Heart left ventricle (tissue), 13 donors: ENCODE results near the gene GAN.
"Not testable (repeated sequence)": the region's sequence is repeated elsewhere in the genome, so short reads cannot be mapped to it uniquely, and the experiment has no call there.

Experiments
- POLR2A ChIP-seq, 2 donors: fragments of 450-650 bp; IDR thresholded peaks; one replicate each; pipeline ENCODE4 v1.6.1; 2017; ENCODE audit warnings: antibody characterized with exemption in 2 of 2, mild to moderate bottlenecking in 2 of 2, moderate library complexity in 2 of 2
- TF ChIP-seq, protein P1 (sequence below), 12 donors: fragments of 200-600 bp; sonication (generic) in 4 of 12; IDR thresholded peaks; one replicate each; pipeline versions ENCODE4 v1.5.0 to v1.8.0; 2018 to 2022; ENCODE audit warnings: antibody characterized with exemption in 12 of 12, mild to moderate bottlenecking in 5 of 12
- donor health status: ischemic (EF 13 %, LVEDD 7.1; RV severe dilation, severe dysfunction).
- donor health status: DM: no; HTN: yes; CAD: no.
- donor health status: DM: no; HTN: no; CAD: no.
- donor health status: ischemic (EF 25% LVEDD 6.9; RV normal size, moderate dysfunction).
- donor health status: ischemic (EF 25% LVEDD 5.7; RV mildly dilated, moderate dysfunction).
- donor health status: ischemic (EF 35%, LVEDD 5.7; RV mildly dilated, moderate dysfunction).
- donor health status: nonischemic (EF 11% LVEDD 7.7; RV severe dilation, severe dysfunction).
- donor health status: DM: yes; HTN: yes; CAD: no.
- donor health status: PGD.
- donor health status: ischemic (EF 29% LVEDD 5.4; RV normal size, mild dysfunction).
- donor health status: nonischemic (EF 23%, LVEDD 6.1; RV moderate dilation, normal function).

DNA sequence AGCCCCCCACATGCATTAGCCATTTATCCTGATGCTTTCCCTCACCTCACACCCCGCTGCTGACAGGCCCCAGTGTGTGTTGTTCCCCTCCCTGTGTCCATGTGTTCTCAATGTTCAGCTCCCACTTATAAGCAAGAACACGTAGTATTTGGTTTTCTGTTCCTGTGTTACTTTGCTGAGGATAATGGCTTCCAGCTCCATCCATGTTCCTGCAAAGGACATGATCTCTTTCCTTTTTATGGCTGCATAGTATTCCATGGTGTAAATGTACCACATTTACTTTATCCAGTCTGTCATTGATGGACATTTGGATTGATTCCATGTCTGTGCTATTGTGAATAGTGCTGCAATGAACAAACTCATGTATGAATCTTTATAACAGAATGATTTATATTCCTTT is 90.2 kb downstream of the GAN start:
- TF ChIP-seq POLR2A (IDR thresholded peaks at IDR 0.05), result not testable (repeated sequence)
- TF ChIP-seq, protein P1, sequence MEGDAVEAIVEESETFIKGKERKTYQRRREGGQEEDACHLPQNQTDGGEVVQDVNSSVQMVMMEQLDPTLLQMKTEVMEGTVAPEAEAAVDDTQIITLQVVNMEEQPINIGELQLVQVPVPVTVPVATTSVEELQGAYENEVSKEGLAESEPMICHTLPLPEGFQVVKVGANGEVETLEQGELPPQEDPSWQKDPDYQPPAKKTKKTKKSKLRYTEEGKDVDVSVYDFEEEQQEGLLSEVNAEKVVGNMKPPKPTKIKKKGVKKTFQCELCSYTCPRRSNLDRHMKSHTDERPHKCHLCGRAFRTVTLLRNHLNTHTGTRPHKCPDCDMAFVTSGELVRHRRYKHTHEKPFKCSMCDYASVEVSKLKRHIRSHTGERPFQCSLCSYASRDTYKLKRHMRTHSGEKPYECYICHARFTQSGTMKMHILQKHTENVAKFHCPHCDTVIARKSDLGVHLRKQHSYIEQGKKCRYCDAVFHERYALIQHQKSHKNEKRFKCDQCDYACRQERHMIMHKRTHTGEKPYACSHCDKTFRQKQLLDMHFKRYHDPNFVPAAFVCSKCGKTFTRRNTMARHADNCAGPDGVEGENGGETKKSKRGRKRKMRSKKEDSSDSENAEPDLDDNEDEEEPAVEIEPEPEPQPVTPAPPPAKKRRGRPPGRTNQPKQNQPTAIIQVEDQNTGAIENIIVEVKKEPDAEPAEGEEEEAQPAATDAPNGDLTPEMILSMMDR (IDR thresholded peaks at IDR 0.05), result not testable (repeated sequence)
